ENCODE results near the gene CCDC88C. TPM values are rescaled to one million over a fixed set of nuclear protein-coding genes. Genes with fewer than 3 reads are reported as not detected.

Gene CCDC88C
- total RNA-seq, 2 experiments from 2014 or later: 83.6 to 87.8 TPM

- peaks cover 3% of the 10 kb centered on the region for H3K4me1 Mint-ChIP-seq (ENCODE audit: low read depth)
- ChIA-PET CTCF (interaction anchor here (0.7 to 2.7 kb wide), 4 partner anchors 8 to 95 kb away, joined by 3 to 8 read pairs (median 4); no protein-coding TSS in a partner anchor), POLR2A (interaction anchor here (1.0 to 1.4 kb wide), 2 partner anchors 9 to 11 kb away, joined by 3 to 6 read pairs; no protein-coding TSS in a partner anchor)
- peaks cover 37% of the 10 kb centered on the region for H3K36me3 Mint-ChIP-seq (ENCODE audit: low read depth)
- ATAC-seq (no peak), DNase-seq (no peak)
- TF ChIP-seq CTCF (IDR thresholded peaks at IDR 0.05): no peak
- peak overlapping the region; percentile 12 for H3K27ac Mint-ChIP-seq
- intact Hi-C loops (cut with micrococcal nuclease): no loop called here
- H3K27me3 Mint-ChIP-seq: no peaks in the 10 kb centered on the region
- H3K4me3 Mint-ChIP-seq: no peak overlapping the region
- no peaks in the 10 kb centered on the region for H3K9me3 Mint-ChIP-seq
Observed at GRCh38 chr14:91272341-91273272, 145.0 kb downstream of the CCDC88C start.

GRCh38 chr14:91271639-91272038 is 146.0 kb downstream of the CCDC88C start:
- Mint-ChIP-seq H3K9me3 (no peaks in the 10 kb centered on the region), H3K27me3 (no peaks in the 10 kb centered on the region), H3K4me3 (no peak overlapping the region), H3K4me1 (ENCODE audit: low read depth) (peaks cover 9% of the 10 kb centered on the region), H3K36me3 (ENCODE audit: low read depth) (peaks cover 32% of the 10 kb centered on the region), H3K27ac (no peak overlapping the region)
- ChIA-PET CTCF (interaction anchor here (0.8 to 2.7 kb wide), 3 partner anchors 9 to 94 kb away, joined by 3 to 8 read pairs (median 5); no protein-coding TSS in a partner anchor), POLR2A (interaction anchor here (1.0 to 1.4 kb wide), 2 partner anchors 10 to 21 kb away, joined by 3 read pairs; no protein-coding TSS in a partner anchor)
- DNase-seq (no peak), ATAC-seq (no peak)
- TF ChIP-seq CTCF (IDR thresholded peaks at IDR 0.05): no peak
- intact Hi-C loops (cut with micrococcal nuclease): no loop called here

- CTCF ChIA-PET: interaction anchor here (1.2 to 2.7 kb wide), 2 partner anchors 14 to 93 kb away, joined by 3 to 8 read pairs; no protein-coding TSS in a partner anchor
- Mint-ChIP-seq H3K4me3 (no peak overlapping the region), H3K4me1 (ENCODE audit: low read depth) (peaks cover 13% of the 10 kb centered on the region), H3K27ac (peak overlapping the region; percentile 55), H3K36me3 (ENCODE audit: low read depth) (peaks cover 27% of the 10 kb centered on the region), H3K27me3 (no peaks in the 10 kb centered on the region), H3K9me3 (no peaks in the 10 kb centered on the region)
- no peak for TF ChIP-seq CTCF (IDR thresholded peaks at IDR 0.05)
- ATAC-seq (no peak), DNase-seq (no peak)
- POLR2A ChIA-PET: interaction anchor here (1.2 kb wide), 1 partner anchor 60 kb away, joined by 3 read pairs; no protein-coding TSS in a partner anchor
- intact Hi-C loops (cut with micrococcal nuclease): no loop called here
Observed at GRCh38 chr14:91270619-91271018, 147.0 kb downstream of the CCDC88C start.

GRCh38 chr14:91270188-91270587 is 147.4 kb downstream of the CCDC88C start:
- ChIA-PET POLR2A (interaction anchor here (1.2 to 1.8 kb wide), 4 partner anchors 11 to 60 kb away, joined by 3 to 4 read pairs (median 3); no protein-coding TSS in a partner anchor), CTCF (interaction anchor here (1.2 to 2.7 kb wide), 2 partner anchors 15 to 93 kb away, joined by 3 to 8 read pairs; no protein-coding TSS in a partner anchor)
- no peaks in the 10 kb centered on the region for H3K9me3 Mint-ChIP-seq
- H3K4me1 Mint-ChIP-seq (ENCODE audit: low read depth): peaks cover 17% of the 10 kb centered on the region
- no peak overlapping the region for H3K27ac Mint-ChIP-seq
- intact Hi-C loops (cut with micrococcal nuclease): no loop called here
- H3K4me3 Mint-ChIP-seq: no peak overlapping the region
- DNase-seq: no peak
- H3K36me3 Mint-ChIP-seq (ENCODE audit: low read depth): peaks cover 24% of the 10 kb centered on the region
- H3K27me3 Mint-ChIP-seq: no peaks in the 10 kb centered on the region
- no peak for ATAC-seq
- no peak for TF ChIP-seq CTCF (IDR thresholded peaks at IDR 0.05)

All from activated CD8-positive, alpha-beta T cell treated with anti-CD3 and anti-CD28 coated beads for 36 hours (primary cell).